Stimulated activated memory B cell treated with anti-CD40 and anti-IgM and Interleukin-4, amounts not matched to agents 10 μg/mL and 1 μg/mL and 100 μg/mL, for 72 hours (primary cell): ENCODE data around the gene STOX1.
A peak's percentile ranks its signal among the peaks of the same experiment; 100 is the strongest.
"Not testable (repeated sequence)": the region's sequence is repeated elsewhere in the genome, so short reads cannot be mapped to it uniquely, and the experiment has no call there.

Source experiments
- ATAC-seq: fragments of 150-1000 bp; cut with Tn5 transposase; 2 replicates; pipeline ENCODE4 v1.10.0; 2021
- H3K27ac Mint-ChIP-seq: one replicate; pipeline ENCODE4 v1.8.0; 2022; ENCODE audit warnings: mild to moderate bottlenecking, mixed read lengths
- H3K27me3 Mint-ChIP-seq: one replicate; pipeline ENCODE4 v1.8.0; 2022; ENCODE audit warnings: mixed read lengths
- H3K36me3 Mint-ChIP-seq: one replicate; pipeline ENCODE4 v1.8.0; 2022; ENCODE audit warnings: mixed read lengths
- H3K4me1 Mint-ChIP-seq: one replicate; pipeline ENCODE4 v1.8.0; 2022; ENCODE audit warnings: mixed read lengths
- H3K4me3 Mint-ChIP-seq: one replicate; pipeline ENCODE4 v1.8.0; 2022; ENCODE audit warnings: mild to moderate bottlenecking, moderate library complexity, mixed read lengths
- H3K9me3 Mint-ChIP-seq: one replicate; pipeline ENCODE4 v1.8.0; 2022; ENCODE audit warnings: mixed read lengths

Gene STOX1

DNA sequence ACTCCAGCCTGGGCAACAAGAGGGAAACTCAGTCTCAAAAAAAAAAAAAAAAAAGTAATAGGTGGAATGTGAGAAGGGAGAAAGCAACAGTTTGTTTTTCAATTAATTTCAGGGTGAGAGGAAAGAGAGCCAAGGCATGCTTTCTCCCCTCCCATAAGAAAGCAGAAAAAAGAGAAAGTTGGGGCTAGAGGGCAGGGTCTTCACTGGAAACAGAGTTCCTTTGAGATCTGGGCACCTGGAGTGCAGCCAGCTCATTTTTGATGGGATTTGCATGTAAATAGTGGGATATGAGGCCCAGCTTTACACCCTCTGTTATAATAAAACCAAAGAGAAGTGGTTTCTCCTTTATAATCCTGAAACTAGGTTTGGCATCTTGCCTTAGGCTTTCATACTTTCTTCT lies 13.8 kb upstream of the STOX1 start:
- Mint-ChIP-seq H3K9me3 (no peaks in the 10 kb centered on the region), H3K4me1 (no peaks in the 10 kb centered on the region), H3K27ac (no peak overlapping the region), H3K36me3 (no peaks in the 10 kb centered on the region), H3K27me3 (no peaks in the 10 kb centered on the region), H3K4me3 (no peak overlapping the region)
- no peak for ATAC-seq

DNA sequence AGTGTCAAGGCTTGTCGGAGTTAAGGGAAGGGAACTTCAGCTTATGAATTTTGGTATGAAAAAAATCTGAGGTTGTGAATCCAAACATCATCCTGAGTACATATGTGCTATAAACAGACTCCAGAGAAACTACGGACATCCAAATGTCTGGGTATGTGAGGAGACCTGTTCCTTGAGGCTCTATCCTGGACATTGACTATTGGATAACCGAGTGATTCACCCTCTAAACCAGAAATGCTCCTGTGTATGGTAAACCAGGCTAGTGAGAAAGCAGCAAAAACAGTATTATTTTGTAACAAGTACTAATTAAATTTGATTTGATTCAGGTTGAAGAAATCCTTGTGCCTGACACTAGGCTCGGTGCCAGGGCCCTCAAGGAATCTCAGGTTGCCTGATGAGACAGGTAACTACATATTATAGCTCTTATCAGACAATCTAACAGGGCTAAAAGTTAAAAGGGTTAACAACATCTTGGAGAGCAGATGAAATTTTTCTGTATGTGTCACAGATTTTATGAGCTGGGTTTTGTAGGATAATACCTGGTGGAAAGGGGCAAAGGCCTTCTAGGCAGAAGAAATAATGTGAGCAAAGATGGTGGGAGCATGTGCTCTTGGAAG lies 10.4 kb upstream of the STOX1 start:
- H3K4me3 Mint-ChIP-seq, result no peak overlapping the region
- H3K27me3 Mint-ChIP-seq, result no peaks in the 10 kb centered on the region
- H3K9me3 Mint-ChIP-seq, result no peaks in the 10 kb centered on the region
- H3K4me1 Mint-ChIP-seq, result no peaks in the 10 kb centered on the region
- ATAC-seq, result no peak
- no peak overlapping the region for H3K27ac Mint-ChIP-seq
- H3K36me3 Mint-ChIP-seq, result no peaks in the 10 kb centered on the region

DNA sequence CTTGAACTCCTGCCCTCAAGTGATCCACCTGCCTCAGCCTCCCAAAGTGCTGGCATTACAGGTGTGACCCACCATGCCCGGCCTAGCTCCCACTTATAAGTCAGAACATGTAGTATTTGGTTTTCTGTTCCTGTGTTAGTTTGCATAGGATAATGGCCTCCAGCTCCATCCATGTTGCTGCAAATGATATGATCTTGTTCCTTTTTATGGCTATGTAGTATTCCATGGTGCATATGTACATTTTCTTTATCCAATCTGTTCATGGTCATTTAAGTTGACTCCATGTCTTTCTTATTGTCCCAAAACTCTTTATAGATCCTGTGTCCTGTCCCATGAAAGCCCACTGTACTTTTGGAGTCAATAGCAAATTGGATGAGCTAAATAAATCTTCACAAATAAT lies 7.0 kb upstream of the STOX1 start:
- H3K36me3 Mint-ChIP-seq, H3K4me1 Mint-ChIP-seq, H3K4me3 Mint-ChIP-seq, ATAC-seq, H3K27me3 Mint-ChIP-seq, H3K27ac Mint-ChIP-seq, H3K9me3 Mint-ChIP-seq: not testable (repeated sequence)

DNA sequence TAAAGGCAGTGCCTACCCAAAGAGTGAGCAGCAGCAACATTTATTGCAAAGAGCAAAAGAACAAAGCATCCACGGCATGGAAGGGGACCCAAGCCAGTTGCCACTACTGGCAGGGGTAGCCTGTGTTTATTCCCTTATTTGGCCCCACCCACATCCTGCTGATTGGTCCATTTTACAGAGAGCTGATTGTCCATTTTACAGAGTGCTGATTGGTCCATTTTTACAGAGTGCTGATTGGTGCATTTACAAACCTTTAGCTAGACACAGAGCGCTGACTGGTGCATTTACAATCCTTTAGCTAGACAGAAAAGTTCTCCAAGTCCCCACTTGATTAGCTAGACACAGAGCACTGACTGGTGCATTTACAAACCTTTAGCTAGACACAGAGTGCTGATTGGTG lies 4.7 kb upstream of the STOX1 start:
- H3K4me1 Mint-ChIP-seq, H3K9me3 Mint-ChIP-seq, H3K36me3 Mint-ChIP-seq, H3K27ac Mint-ChIP-seq, H3K4me3 Mint-ChIP-seq, ATAC-seq: not testable (repeated sequence)
- peaks cover 11% of the 10 kb centered on the region for H3K27me3 Mint-ChIP-seq

DNA sequence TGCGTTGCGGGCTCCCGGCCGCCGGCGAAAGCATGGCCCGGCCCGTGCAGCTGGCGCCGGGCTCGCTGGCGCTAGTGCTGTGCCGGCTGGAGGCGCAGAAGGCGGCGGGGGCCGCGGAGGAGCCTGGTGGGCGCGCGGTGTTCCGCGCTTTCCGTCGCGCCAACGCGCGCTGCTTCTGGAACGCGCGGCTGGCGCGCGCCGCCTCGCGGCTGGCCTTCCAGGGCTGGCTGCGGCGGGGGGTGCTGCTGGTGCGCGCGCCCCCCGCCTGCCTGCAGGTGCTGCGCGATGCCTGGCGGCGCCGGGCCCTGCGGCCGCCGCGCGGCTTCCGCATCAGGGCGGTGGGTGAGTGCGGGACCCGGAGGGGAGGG lies 245 bp downstream of the STOX1 start:
- not testable (repeated sequence) for H3K36me3 Mint-ChIP-seq, H3K4me1 Mint-ChIP-seq, H3K4me3 Mint-ChIP-seq, H3K27ac Mint-ChIP-seq, H3K9me3 Mint-ChIP-seq
- peaks cover 11% of the 10 kb centered on the region for H3K27me3 Mint-ChIP-seq
- peak; percentile 65 for ATAC-seq

DNA sequence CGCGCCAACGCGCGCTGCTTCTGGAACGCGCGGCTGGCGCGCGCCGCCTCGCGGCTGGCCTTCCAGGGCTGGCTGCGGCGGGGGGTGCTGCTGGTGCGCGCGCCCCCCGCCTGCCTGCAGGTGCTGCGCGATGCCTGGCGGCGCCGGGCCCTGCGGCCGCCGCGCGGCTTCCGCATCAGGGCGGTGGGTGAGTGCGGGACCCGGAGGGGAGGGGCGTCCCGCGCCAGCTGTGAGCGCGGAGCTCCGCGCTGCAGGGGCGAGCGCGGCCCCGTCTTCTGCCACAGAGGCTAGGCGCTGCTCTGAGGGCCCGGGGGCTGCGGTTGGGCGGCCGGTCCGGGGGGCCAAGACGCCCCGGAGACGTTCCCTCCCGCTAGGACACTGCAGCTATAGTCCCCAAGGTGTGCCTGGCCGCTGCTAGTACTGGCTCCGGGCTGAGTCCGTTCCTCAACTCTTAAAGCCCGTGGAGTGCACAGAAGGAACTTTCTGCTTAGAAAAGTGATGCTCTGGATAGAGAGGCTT lies 811 bp downstream of the STOX1 start:
- peak; percentile 60 for ATAC-seq
- H3K9me3 Mint-ChIP-seq, H3K36me3 Mint-ChIP-seq, H3K27ac Mint-ChIP-seq, H3K4me1 Mint-ChIP-seq: not testable (repeated sequence)
- H3K4me3 Mint-ChIP-seq, result peak overlapping the region; percentile 60
- H3K27me3 Mint-ChIP-seq, result peaks cover 11% of the 10 kb centered on the region

DNA sequence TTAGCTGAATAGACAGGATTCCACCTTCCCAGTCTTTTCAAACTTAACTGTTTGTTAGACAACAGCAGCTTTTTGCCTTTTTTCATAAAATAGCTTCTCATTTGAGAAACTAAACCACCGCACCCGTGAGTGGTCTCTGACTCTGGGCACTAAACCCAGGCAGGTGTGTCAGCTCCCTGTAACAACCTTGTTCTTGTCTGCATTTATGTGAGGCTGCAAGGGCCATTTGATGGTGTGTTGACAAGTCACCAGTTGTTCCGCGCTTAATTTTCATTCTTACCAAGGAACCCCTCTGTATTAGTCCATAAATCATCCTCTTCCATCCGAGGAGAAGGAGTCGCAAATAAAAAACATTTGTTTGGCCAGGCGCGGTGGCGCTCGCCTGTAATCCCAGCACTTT lies 1.5 kb downstream of the STOX1 start:
- peaks cover 9% of the 10 kb centered on the region for H3K4me1 Mint-ChIP-seq
- no peak for ATAC-seq
- H3K36me3 Mint-ChIP-seq, result no peaks in the 10 kb centered on the region
- H3K27me3 Mint-ChIP-seq, result peaks cover 11% of the 10 kb centered on the region
- no peaks in the 10 kb centered on the region for H3K9me3 Mint-ChIP-seq
- no peak overlapping the region for H3K4me3 Mint-ChIP-seq
- H3K27ac Mint-ChIP-seq, result no peak overlapping the region

DNA sequence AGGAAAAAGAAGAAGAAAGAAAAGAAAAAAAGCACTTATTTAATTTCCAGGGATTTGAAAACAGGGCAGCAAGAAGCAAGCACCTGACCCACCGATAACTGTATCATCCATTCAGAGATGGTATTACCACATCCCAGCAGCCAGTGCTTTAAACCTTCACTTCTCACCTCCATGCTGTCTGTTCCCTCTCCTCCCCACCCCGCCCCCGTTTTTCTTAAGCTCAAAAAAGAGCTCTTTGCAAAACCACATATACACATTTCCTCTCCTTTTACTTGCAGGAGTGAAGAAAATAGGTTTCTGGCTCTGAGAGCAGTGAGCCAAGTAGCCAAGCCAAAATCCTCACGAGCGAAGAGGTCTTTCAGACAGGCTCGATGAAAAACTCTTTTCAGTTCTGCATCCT lies 2.2 kb downstream of the STOX1 start:
- no peak for ATAC-seq

DNA sequence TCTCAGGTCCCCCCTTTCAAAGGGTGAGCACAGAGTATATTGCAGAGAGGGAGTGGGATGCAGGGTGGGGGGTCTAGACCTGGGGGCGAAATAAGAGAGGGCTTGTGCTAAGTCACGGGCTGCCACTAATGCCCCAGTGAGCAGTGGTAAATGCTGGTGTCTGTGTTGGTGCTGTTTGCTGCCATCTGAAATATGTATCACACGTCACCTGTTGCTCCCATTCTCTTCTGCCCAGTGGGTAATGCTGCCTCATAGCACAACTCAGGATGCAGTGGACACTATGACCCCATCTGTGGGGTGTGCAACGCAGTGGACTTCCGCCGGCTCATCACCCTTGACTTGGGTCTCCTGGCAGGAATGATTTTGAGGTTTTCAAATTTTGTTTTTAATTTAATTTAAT lies 2.6 kb downstream of the STOX1 start:
- Mint-ChIP-seq H3K27ac (no peak overlapping the region), H3K4me3 (no peak overlapping the region), H3K9me3 (no peaks in the 10 kb centered on the region), H3K36me3 (no peaks in the 10 kb centered on the region), H3K4me1 (peaks cover 9% of the 10 kb centered on the region), H3K27me3 (peaks cover 11% of the 10 kb centered on the region)
- ATAC-seq, result no peak

More for the DNA sequence above, 2.2 kb downstream of the STOX1 start:
- H3K4me3 Mint-ChIP-seq, result no peak overlapping the region
- H3K36me3 Mint-ChIP-seq, result no peaks in the 10 kb centered on the region
- peaks cover 11% of the 10 kb centered on the region for H3K27me3 Mint-ChIP-seq
- no peak overlapping the region for H3K27ac Mint-ChIP-seq
- H3K4me1 Mint-ChIP-seq, result peaks cover 9% of the 10 kb centered on the region
- no peaks in the 10 kb centered on the region for H3K9me3 Mint-ChIP-seq

DNA sequence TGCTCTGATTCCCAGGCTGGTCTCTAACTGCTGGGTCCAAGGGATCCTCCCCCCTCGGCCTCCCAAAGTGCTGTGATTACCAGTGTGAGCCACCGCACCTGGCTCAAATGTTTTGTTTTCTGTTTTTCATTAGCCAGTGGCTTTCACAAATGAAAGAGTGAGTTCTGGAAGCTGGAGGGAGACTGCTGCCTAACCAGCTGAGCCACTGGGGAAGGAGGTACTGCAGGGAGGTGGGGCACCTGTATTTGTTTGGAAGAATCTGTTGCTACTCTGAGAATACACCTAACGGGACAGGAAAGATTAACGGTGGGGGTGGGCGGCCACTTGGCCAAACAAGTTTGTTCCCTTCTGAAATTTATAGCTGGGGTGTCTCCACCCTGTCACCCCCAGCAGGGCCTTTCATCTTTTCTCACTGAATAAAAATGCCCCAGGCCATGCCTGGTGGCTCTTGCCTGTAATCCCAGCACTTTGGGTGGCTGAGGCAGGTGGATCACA lies 4.7 kb downstream of the STOX1 start:
- no peaks in the 10 kb centered on the region for H3K27me3 Mint-ChIP-seq
- ATAC-seq, result no peak
- no peaks in the 10 kb centered on the region for H3K36me3 Mint-ChIP-seq
- no peak overlapping the region for H3K27ac Mint-ChIP-seq
- no peaks in the 10 kb centered on the region for H3K9me3 Mint-ChIP-seq
- peaks cover under 1% of the 10 kb centered on the region for H3K4me1 Mint-ChIP-seq
- H3K4me3 Mint-ChIP-seq, result no peak overlapping the region

DNA sequence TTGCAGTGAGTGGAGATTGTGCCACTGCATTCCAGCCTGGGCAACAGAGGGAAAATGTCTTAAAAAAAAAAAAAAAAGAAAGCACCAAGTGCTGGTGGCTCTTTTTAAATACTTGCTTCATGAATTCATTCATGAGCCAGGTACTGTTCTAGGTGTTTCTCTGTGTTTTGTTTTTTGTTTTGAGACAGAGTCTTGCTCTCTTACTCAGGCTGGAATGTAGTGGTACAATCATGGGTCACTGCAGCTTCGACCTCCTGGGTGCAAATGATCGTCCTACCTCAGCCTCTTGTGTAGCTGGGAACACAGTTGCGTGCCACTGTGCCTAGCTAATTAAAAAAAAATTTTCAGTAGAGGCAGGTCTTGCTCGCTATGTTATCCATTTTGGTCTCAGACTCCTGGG lies 5.3 kb downstream of the STOX1 start:
- Mint-ChIP-seq H3K4me1 (no peaks in the 10 kb centered on the region), H3K9me3 (no peaks in the 10 kb centered on the region), H3K4me3 (no peak overlapping the region)

DNA sequence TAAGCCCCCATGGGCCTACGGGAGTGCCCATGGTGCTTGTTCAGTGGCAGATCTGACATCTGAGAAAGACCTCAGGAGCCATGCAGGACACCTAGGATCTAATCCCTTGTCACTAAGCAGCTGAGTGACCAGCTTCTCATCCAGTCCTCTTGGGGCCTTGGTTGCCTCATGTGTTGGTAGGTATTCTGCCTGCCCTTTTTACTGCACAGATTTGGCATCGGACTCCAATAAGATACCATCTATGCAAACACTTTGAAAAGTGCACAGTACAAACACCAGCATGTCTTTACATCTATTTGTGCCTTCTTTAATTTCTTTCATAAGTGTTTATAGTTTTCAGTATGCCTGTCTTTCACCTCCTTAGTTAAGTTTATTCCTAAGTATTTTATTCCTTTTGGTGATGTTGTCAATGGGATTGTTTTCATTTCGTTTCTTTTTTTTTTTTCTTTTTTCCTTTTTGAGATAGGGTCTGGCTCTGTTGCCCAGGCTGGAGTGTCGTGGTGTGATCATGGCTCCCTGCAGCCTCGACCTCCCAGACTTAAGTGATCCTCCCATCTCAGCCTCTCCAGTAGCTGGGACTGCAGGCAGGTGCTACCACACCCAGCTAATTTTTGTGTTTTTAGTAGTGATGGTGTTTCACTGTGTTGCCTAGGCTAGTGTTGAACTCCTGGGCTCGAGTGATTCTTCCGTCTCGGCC lies 10.4 kb downstream of the STOX1 start:
- no peaks in the 10 kb centered on the region for H3K9me3 Mint-ChIP-seq
- H3K4me3 Mint-ChIP-seq, result no peak overlapping the region

More for the DNA sequence above, 5.3 kb downstream of the STOX1 start:
- Mint-ChIP-seq H3K27ac (no peak overlapping the region), H3K27me3 (no peaks in the 10 kb centered on the region), H3K36me3 (no peaks in the 10 kb centered on the region)
- ATAC-seq, result no peak

DNA sequence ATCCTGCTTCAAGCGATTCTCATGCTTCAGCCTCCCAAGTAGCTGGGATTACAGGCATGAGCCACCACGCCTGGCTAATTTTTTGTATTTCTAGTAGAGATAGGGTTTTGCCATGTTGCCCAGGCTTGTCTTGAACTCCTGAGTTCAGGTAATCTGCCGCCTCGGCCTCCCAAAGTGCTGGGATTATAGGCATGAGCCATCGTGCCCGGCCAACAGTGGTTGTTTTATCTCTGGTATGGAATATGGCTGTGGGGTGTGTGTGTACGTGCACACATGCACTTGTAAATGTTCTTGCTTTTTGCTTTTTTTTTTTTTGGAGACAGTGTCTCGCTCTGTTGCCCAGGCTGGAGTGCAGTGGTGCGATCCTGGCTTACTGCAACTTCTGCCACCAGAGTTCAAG lies 13.3 kb downstream of the STOX1 start:
- H3K27ac Mint-ChIP-seq, H3K36me3 Mint-ChIP-seq, H3K9me3 Mint-ChIP-seq, H3K4me3 Mint-ChIP-seq, ATAC-seq, H3K27me3 Mint-ChIP-seq, H3K4me1 Mint-ChIP-seq: not testable (repeated sequence)

More for the DNA sequence above, 10.4 kb downstream of the STOX1 start:
- Mint-ChIP-seq H3K4me1 (no peaks in the 10 kb centered on the region), H3K27me3 (no peaks in the 10 kb centered on the region), H3K36me3 (no peaks in the 10 kb centered on the region), H3K27ac (no peak overlapping the region)
- no peak for ATAC-seq

DNA sequence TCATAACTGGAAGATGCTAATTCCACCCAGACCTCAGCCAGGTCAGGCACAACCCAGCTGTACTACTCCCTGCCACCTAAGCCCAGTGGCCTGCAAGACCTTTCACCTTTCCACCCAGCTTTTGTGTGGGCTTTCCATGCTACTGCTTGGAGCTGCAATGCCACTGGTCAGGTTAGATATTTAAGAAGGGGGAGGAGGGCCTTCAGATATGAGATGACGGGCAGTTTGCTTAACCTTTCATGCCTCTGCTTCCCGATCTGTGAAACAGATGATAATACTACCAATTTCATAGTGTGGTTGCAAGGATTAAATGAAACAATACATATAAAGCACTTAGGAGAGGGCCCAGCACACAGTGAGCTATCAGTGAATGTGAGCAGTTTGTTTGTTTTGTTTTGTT lies 20.9 kb downstream of the STOX1 start:
- no peaks in the 10 kb centered on the region for H3K4me1 Mint-ChIP-seq
- H3K9me3 Mint-ChIP-seq, result no peaks in the 10 kb centered on the region

DNA sequence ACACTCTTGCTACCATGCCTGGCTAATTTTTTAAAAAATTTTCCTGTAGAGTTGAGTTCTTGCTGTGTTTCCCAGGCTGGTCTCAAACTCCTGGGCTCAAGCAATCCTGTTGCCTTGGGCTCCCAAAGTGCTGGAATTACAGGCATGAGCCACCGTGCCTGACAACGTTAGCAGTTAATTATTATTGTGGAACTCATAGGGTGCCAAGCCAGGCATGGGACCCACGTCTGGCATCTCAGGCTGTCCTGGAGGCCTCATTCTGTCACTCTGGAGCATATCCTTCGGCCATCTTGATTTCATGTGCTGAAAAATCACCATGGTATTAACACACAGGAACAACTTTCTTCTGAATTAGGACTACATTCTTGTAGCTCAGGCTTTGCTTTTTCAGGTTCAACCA lies 21.5 kb downstream of the STOX1 start:
- H3K4me1 Mint-ChIP-seq, result no peaks in the 10 kb centered on the region
- no peaks in the 10 kb centered on the region for H3K36me3 Mint-ChIP-seq
- H3K4me3 Mint-ChIP-seq, result no peak overlapping the region
- H3K9me3 Mint-ChIP-seq, result no peaks in the 10 kb centered on the region
- H3K27me3 Mint-ChIP-seq, result peaks cover 7% of the 10 kb centered on the region
- no peak overlapping the region for H3K27ac Mint-ChIP-seq
- no peak for ATAC-seq

More for the DNA sequence above, 20.9 kb downstream of the STOX1 start:
- Mint-ChIP-seq H3K27ac (no peak overlapping the region), H3K27me3 (peaks cover 7% of the 10 kb centered on the region), H3K36me3 (no peaks in the 10 kb centered on the region), H3K4me3 (no peak overlapping the region)
- ATAC-seq, result no peak

DNA sequence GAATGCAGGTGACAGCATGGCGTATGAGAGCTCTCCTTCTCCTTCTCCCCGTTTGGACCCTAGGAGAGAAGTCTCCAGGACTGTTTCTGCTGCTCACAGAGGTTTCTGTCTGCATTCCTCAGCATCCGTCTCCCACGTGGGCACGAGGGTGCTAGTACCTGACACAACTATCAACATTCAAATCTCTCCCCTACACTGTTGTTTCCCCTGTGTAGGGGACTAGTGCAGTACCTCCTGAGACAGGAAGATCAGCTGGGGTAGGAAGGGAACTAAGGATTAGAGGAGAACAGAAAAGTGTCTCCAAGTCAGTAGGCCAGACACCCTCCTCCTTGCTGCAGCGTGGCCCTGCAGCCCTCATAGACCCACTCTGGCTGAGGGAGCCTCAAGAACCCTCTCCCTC lies 29.0 kb downstream of the STOX1 start:
- H3K27ac Mint-ChIP-seq, result no peak overlapping the region
- no peaks in the 10 kb centered on the region for H3K36me3 Mint-ChIP-seq
- no peak overlapping the region for H3K4me3 Mint-ChIP-seq
- no peaks in the 10 kb centered on the region for H3K4me1 Mint-ChIP-seq
- no peak for ATAC-seq
- H3K27me3 Mint-ChIP-seq, result no peaks in the 10 kb centered on the region
- H3K9me3 Mint-ChIP-seq, result peaks cover 10% of the 10 kb centered on the region
